ENCODE measurements around the gene NOTCH1.

Gene NOTCH1

GRCh38 chr9:136488247-136489214 is 57.3 kb downstream of the NOTCH1 start:
- Mint-ChIP-seq H3K27ac (peak overlapping the region in 1 of 2 donors; percentile 19), H3K4me1 (peaks cover 13% of the 10 kb centered on the region), H3K4me3 (no peak overlapping the region), H3K27me3 (no peaks in the 10 kb centered on the region), H3K9me3 (no peaks in the 10 kb centered on the region)
- peak; percentile 55 for ATAC-seq
- peak; percentile 68 to 74 for DNase-seq

- H3K4me3 Mint-ChIP-seq: no peak overlapping the region
- no peaks in the 10 kb centered on the region for H3K27me3 Mint-ChIP-seq
- no peak for DNase-seq
- no peak for ATAC-seq
- no peak overlapping the region for H3K27ac Mint-ChIP-seq
- no peaks in the 10 kb centered on the region for H3K9me3 Mint-ChIP-seq
- peaks cover 13% of the 10 kb centered on the region for H3K4me1 Mint-ChIP-seq
Measured at GRCh38 chr9:136487672-136488071, 58.2 kb downstream of the NOTCH1 start.

- Mint-ChIP-seq H3K9me3 (no peaks in the 10 kb centered on the region), H3K27me3 (no peaks in the 10 kb centered on the region), H3K4me3 (no peak overlapping the region), H3K27ac (no peak overlapping the region), H3K4me1 (peaks cover 13% of the 10 kb centered on the region)
- ATAC-seq (no peak), DNase-seq (no peak)
Measured at GRCh38 chr9:136486823-136487620, 58.8 kb downstream of the NOTCH1 start.

- Mint-ChIP-seq H3K27ac (no peak overlapping the region), H3K4me3 (no peak overlapping the region), H3K27me3 (no peaks in the 10 kb centered on the region), H3K9me3 (no peaks in the 10 kb centered on the region), H3K4me1 (peaks cover 22% of the 10 kb centered on the region)
- DNase-seq (no peak), ATAC-seq (no peak)
Measured at GRCh38 chr9:136486131-136486530, 59.7 kb downstream of the NOTCH1 start.

- DNase-seq (peak; percentile 76 to 80), ATAC-seq (peak; percentile 21)
- Mint-ChIP-seq H3K27me3 (no peaks in the 10 kb centered on the region), H3K4me1 (peaks cover 24% of the 10 kb centered on the region), H3K9me3 (no peaks in the 10 kb centered on the region), H3K4me3 (peak overlapping the region; percentile 12 to 39), H3K27ac (no peak overlapping the region)
Measured at GRCh38 chr9:136485049-136486045, 60.5 kb downstream of the NOTCH1 start.

GRCh38 chr9:136484153-136485048 is 61.4 kb downstream of the NOTCH1 start:
- H3K27me3 Mint-ChIP-seq: no peaks in the 10 kb centered on the region
- no peaks in the 10 kb centered on the region for H3K9me3 Mint-ChIP-seq
- no peak for DNase-seq
- peak overlapping the region; percentile 12 to 99 for H3K4me3 Mint-ChIP-seq
- no peak for ATAC-seq
- peaks cover 33% of the 10 kb centered on the region for H3K4me1 Mint-ChIP-seq
- H3K27ac Mint-ChIP-seq: no peak overlapping the region

- peak; percentile 79 for ATAC-seq
- Mint-ChIP-seq H3K27ac (peak overlapping the region; percentile 87 to 89), H3K9me3 (no peaks in the 10 kb centered on the region), H3K4me1 (peaks cover 41% of the 10 kb centered on the region), H3K27me3 (no peaks in the 10 kb centered on the region), H3K4me3 (peak overlapping the region; percentile 99 to 100)
- DNase-seq: peak; percentile 95 to 99
Measured at GRCh38 chr9:136483589-136484152, 62.2 kb downstream of the NOTCH1 start.

- peaks cover 46% of the 10 kb centered on the region for H3K4me1 Mint-ChIP-seq
- no peaks in the 10 kb centered on the region for H3K9me3 Mint-ChIP-seq
- ATAC-seq: peak; percentile 76
- DNase-seq: peak; percentile 99
- peak within 1 kb of the TSS; percentile 99 to 100 for H3K4me3 Mint-ChIP-seq
- H3K27ac Mint-ChIP-seq: peak within 1 kb of the TSS; percentile 100
- no peaks in the 10 kb centered on the region for H3K27me3 Mint-ChIP-seq
Measured at GRCh38 chr9:136482793-136483588, 62.9 kb downstream of the NOTCH1 start, which contains the start of gene SEC16A. TSS of gene SEC16A (minus strand) at chr9:136483040. CDS start at chr9:136477615, 5,425 bp downstream.

GRCh38 chr9:136482046-136482792 is 63.6 kb downstream of the NOTCH1 start:
- DNase-seq (no peak), ATAC-seq (peak; percentile 18)
- H3K9me3 Mint-ChIP-seq: no peaks in the 10 kb centered on the region
- peaks cover 46% of the 10 kb centered on the region for H3K4me1 Mint-ChIP-seq
- H3K27ac Mint-ChIP-seq: peak overlapping the region; percentile 89 to 95
- H3K27me3 Mint-ChIP-seq: no peaks in the 10 kb centered on the region
- H3K4me3 Mint-ChIP-seq: peak overlapping the region; percentile 99 to 100

GRCh38 chr9:136481558-136481957 is 64.3 kb downstream of the NOTCH1 start:
- ATAC-seq (no peak), DNase-seq (no peak)
- peaks cover 46% of the 10 kb centered on the region for H3K4me1 Mint-ChIP-seq
- peak overlapping the region; percentile 89 to 95 for H3K27ac Mint-ChIP-seq
- H3K9me3 Mint-ChIP-seq: no peaks in the 10 kb centered on the region
- H3K4me3 Mint-ChIP-seq: peak overlapping the region; percentile 99 to 100
- H3K27me3 Mint-ChIP-seq: no peaks in the 10 kb centered on the region

GRCh38 chr9:136476369-136477150 is 69.3 kb downstream of the NOTCH1 start:
- Mint-ChIP-seq H3K27me3 (no peaks in the 10 kb centered on the region), H3K4me3 (no peak overlapping the region), H3K27ac (peak overlapping the region in 1 of 2 donors; percentile 71)

More at GRCh38 chr9:136476369-136477150, 69.3 kb downstream of the NOTCH1 start:
- Mint-ChIP-seq H3K9me3 (no peaks in the 10 kb centered on the region), H3K4me1 (peaks cover 42% of the 10 kb centered on the region)
- no peak for ATAC-seq
- DNase-seq: no peak

Measured in stimulated activated naive CD8-positive, alpha-beta T cell treated with anti-CD3 and anti-CD28 coated beads, Interleukin-15, amount 100 ng/mL, for 72 hours (primary cell).